NCI-H1105 (cell line): ENCODE measurements around the gene SUGCT.

Experiments
- DNase-seq: peaks from one replicate; lab custom pipeline; 2025; lab: John Stamatoyannopoulos, UW

The SUGCT gene

DNA sequence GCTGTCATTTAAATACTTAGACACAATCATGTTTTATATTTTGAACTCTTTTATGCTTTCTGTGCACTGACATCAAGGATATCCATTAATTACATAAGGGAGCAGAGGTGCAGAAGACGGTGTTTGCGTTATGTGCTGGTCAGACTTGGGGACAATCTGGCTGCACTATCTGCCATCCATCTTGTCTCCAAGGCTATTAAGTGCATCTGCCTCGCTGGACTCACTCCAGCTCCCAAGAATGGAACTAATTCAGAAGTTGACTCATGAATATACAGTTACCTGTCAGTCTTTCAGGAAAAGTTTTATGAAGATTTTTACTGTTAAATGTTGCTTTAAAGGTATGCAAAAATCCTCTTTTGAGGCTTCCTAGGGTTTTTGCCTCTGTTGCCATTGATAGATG is 391.0 kb downstream of the SUGCT start:
- DNase-seq = no peak

DNA sequence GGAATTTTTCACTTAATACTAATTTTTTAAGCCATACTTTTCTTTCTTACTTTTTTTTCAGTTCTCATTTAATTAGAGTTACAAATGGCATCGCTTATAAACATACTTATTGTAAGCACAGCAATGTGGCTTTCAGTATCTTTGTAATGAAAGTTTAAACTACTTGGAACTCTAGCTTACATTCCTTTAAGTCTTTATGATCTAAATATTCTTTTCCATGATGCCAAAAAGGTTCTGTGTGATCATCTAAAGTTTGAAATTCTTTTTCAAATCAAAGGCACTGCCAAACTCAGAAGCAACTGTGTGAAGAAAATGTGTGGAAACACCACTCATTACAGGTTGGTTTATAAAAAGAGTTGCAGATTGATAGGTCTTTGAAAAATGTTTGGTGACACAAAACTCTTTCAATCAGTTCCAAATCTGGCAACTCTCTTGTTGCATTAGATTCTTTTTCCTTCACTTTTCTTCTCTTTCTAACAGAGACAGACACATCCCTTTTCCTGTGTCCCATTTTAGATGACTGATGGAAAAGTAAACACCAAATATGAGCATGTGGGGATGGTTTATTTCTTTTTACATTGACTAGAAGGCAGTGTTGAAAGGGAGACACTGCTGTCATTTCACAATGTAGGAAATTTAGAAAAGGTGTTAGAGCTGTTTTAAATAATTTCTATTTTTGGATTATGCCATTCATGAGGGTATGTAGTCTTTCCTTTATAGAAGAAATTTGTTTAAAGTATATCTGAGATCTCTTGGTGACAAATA is 392.3 kb downstream of the SUGCT start:
- no peak for DNase-seq

DNA sequence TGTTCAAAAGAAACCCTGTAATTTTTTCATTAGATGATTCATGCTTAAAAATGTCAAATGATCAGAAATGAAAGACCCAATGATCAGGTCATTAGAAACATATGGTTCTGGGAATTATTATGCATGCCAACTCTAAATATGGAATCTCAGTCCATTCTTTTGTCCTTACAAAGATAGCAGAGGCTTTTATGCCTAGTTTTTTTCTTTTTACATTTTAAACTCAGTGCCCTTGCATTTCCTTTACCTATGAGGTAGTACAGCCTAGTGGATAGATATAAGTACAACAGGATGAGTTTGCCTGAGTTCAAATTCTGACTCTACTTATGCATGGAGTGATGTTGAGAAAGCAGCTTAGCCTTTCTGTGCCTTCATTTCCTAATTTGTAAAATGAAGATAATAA is 392.9 kb downstream of the SUGCT start:
- DNase-seq = no peak

DNA sequence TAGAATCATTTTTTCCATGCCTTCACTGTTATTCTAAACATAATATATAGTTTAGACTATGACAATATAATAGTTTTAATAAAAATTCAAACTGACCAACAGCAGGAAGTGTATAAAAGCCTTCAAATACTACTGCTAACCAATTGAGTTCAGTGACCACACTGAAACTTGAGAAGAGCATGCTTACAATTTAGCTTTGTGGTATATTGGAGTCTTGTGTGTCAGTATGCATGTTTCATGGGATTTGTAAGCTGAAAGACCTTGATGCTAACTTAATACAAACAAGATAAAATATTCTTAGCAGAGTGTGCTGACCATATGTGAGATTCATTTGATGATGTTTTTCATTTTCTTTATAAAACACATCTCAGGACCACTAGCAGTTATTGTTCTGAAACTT is 395.5 kb downstream of the SUGCT start:
- DNase-seq = no peak

- DNase-seq = no peak
These were observed 397.2 kb downstream of the SUGCT start for GRCh38 chr7:40531956-40532355.

- DNase-seq = no peak
These were observed 400.9 kb downstream of the SUGCT start for GRCh38 chr7:40535678-40536077.

- no peak for DNase-seq
These were observed 401.6 kb downstream of the SUGCT start for GRCh38 chr7:40536421-40536820.

GRCh38 chr7:40538281-40538680 is 403.5 kb downstream of the SUGCT start:
- no peak for DNase-seq

DNA sequence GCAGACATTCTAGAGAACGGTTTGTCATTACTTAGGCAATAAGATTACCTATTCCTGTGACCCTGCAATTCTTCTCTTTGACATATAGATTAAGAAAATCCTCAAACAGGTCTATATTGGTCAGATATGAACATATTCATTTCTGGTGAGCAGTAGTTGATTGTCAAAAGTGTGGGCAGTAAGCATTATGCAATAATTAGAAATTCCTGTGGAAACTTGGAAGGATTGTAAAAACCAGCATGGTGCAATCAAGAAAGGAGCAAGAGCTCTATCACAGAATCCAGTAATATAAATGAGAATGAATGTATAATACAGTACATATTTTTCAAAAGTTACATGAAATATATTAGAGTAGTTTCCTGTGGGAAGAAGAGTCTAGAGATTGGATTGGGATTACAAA is 406.5 kb downstream of the SUGCT start:
- DNase-seq = no peak

DNA sequence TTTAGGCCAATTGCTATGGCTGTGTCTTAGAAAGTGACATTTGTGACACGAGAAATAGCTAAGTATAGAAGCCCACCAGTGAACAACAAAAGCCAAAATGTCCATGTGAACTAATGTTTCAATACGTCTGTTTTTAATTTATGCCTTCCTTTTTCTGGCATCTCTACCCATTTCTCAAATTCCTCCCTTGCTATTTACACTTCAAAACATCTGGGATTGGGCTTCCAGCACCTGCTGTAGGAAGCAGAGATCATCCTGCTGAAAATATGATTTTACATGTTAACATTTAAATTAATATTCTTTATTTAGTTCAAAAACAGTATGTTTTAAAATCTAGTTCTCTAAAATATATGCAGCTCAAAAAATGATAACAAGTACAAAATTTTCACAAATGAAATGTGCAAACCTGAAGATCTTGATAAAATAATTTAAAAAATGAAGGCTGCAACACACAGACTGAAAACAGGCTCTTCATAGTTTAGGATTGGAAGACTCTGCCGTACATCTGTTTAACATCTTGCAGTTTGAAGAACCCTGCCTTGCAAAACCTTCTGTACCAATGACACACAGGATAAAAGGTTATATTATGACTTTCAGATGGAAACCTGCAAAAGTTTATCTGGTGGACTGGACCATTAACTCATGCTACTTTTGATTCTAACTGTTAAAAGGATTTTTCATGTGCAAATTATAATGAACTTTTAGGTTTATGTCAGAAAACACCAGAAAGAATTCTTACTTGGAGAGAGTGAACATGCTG is 408.4 kb downstream of the SUGCT start:
- DNase-seq = no peak

DNA sequence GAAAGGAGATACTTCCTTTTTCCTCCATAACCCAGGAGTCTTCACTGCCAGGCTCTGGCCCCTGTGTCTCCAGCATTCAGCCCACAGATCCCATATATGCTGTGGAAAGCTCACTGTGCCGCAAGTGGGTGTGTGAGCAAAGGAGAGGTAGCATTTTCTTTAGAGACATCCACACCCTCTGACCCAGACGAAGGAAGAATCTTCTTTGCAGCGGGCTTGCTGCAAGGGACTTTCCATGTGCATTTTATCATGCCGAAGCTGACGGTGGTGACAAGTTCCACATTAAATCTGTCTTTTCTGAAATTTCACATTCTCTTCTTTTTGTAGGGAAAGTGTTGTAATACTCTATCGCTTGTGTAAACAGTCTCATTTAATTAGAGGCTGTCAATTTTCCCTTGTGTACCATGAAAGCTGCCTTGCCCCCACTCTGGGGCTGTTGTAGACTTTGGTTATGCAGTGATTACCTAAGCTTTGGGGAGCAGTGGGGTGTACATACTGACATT is 409.5 kb downstream of the SUGCT start:
- no peak for DNase-seq

DNA sequence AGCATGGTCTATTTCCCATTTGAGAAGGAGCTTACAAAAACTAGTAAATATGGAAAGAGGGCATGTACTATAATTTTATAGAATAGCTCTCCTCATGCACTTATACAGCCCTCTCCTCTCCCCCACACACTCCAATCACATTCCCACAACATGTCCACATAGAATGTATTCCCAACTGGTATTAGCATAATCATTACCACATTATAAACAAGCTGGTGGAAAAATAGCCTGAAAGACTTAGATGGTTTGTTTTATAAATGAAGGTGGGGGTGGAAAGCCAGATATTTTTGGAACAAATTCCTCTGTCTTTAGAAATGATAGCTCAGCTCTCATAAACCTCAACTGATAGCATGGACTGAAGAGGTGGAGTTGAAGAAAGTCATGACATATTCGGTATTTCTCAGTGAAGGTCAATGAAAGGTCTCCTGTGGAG is 410.1 kb downstream of the SUGCT start:
- no peak for DNase-seq

- no peak for DNase-seq
These were observed 410.9 kb downstream of the SUGCT start for GRCh38 chr7:40545739-40546138.

- DNase-seq = no peak
These were observed 412.1 kb downstream of the SUGCT start for GRCh38 chr7:40546616-40547501.

GRCh38 chr7:40549372-40550039 is 414.7 kb downstream of the SUGCT start:
- no peak for DNase-seq

DNA sequence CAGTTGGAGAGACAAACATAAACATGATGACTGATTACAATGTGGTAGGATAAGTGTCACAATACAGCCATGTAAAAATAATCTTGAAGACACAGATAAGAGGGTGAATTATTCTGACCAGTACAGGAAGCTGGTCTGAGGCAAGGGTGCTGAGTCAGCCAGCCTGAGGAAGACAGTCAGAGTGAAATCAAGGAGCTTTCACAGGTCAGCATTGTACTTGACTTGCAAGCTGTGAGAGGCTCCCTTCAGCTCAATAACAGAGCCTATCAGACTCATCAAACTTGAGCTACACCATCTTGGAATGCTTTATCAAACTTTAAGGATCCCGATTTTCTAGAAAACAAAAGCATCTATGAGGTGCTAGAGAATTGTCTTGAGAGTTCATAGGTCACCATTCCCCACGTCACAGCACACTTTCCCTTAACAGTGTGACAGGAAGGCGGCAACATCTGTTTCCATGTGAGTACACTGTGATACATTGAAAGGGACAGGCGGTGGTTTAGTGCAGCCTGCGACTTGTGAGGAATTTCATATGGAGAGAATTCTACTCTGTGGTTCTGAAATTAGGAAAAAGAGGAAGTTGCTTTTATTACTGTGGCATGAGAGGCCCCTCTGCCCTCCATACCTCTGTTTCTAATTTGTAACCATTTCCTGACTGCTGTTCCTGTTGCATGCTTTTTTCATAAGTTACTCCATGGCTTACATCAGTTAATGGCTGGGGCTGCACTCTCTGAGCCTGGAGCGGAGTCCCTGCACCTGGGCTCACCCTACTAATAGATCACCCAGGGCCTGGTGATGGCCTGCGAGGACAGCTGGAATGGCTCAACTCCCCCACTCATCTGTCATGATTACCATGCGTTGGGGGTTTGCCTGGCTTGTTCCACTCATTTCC is 417.1 kb downstream of the SUGCT start:
- DNase-seq = no peak

GRCh38 chr7:40560672-40561071 is 425.9 kb downstream of the SUGCT start:
- no peak for DNase-seq

DNA sequence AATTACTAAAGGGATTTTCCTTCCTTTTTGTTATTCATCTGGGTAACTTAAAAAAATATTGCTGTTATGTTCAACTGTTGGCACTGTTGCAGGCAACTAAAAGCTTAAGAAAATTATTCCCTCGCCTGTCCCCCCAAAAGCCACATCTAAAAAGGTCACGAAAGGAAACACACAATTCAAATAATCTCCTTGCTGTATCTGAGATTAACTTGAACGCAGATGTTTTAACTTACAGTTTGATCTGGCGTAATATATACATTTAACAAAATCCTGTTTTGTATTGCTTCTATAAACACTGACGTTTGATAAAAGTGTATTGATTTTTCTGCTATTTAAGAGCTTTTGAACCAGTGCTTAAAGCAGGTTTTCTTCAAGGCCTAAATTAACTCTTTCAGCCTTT is 432.1 kb downstream of the SUGCT start:
- no peak for DNase-seq

DNA sequence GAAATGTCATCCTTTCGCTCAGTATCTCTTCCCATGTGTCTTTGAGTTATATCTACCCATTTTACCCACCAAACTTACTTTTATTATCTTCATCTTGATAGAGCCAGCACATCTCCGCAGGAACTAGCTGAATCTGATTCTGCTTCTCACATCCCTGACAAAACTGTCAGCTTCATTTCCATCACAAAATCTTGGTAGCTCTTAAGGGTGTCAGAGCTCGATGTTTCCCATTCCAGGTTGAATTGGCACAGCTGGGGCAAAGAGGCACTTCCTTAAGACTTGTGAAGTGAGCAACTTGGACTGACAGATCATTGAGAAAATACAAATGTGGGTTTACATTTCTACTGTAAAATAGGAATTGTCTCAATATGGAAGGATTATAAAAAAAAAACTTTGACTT is 434.5 kb downstream of the SUGCT start:
- no peak for DNase-seq

DNA sequence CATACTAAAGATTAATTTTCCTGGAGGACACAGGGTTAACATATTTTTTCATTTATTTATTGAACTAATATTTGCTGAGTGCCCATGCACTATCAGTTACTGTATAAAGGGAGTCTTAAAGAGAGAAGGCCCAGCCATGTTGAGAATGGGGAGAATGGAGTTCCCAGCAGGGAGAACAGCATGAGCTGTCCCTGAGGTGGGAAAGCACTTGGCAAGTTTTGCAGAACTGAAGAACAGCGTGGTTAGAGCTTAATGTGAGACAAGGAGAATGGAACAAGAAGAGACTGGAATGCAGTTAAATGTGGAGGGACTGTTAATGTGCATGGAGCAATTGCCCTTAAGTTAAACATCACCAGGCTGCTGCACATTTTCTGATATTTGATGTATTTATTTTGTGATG is 435.4 kb downstream of the SUGCT start:
- no peak for DNase-seq

DNA sequence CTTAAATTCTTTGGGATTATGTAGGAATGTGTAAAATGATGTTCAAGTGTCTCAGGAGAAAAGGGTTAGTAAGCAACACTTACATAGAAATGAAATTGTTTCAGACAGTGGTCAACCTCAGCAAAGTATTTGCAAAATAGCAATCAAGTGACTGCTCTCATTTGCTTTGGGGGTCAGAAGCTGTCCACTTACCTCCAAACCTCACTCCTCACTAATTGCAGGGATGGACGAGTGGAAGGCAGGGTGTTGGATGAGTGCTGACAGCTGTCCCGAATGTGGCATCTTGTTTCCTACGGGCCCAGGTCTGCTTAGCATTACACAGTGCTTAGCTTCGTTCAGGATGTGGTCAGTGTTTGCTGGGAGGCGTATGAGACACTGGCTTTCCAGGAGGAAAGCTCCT is 437.0 kb downstream of the SUGCT start:
- no peak for DNase-seq
